ENCODE results near the gene CFL2.
"Not testable (repeated sequence)": the region's sequence is repeated elsewhere in the genome, so short reads cannot be mapped to it uniquely, and the experiment has no call there.

CFL2 gene

GRCh38 chr14:34699873-34700621 is 14.3 kb downstream of the CFL2 start:
- ChIA-PET POLR2A (no interaction called here), CTCF (interaction anchor here (0.7 to 1.2 kb wide), 4 partner anchors 8 to 79 kb away, joined by 3 to 4 read pairs (median 3); no protein-coding TSS in a partner anchor)
- H3K27ac ChIP-seq (ENCODE audit: insufficient read depth in 1 of 2, low read depth in 1 of 2, low read length in 2 of 2, poor library complexity in 1 of 2, severe bottlenecking in 2 of 2), result no peak overlapping the region
- no peaks in the 10 kb centered on the region for H3K36me3 ChIP-seq (ENCODE audit: control insufficient read depth in 4 of 4, insufficient read depth in 4 of 4, low read length in 3 of 4)
- DNase-seq, result no peak
- H3K4me3 ChIP-seq (ENCODE audit: control insufficient read depth in 1 of 7, extremely low read depth in 1 of 7, insufficient read depth in 4 of 7, low read depth in 2 of 7, low read length in 6 of 7), result no peak overlapping the region
- H3K27me3 ChIP-seq (replicated peaks in 2 of 5; ENCODE audit: control insufficient read depth in 4 of 5, insufficient read depth in 5 of 5, low read length in 4 of 5), result no peaks in the 10 kb centered on the region
- 100% methylated on average over 2 of the region's 4 CpGs for WGBS (ENCODE audit: insufficient coverage)
- H3K4me1 ChIP-seq (ENCODE audit: control extremely low read depth in 1 of 4, control insufficient read depth in 4 of 4, insufficient read depth in 4 of 4, low read length in 3 of 4), result no peaks in the 10 kb centered on the region
- no peaks in the 10 kb centered on the region for H3K9me3 ChIP-seq (ENCODE audit: control extremely low read depth in 1 of 5, control insufficient read depth in 4 of 5, insufficient read depth in 2 of 5, low read depth in 1 of 5, low read length in 4 of 5)

- H3K4me3 ChIP-seq (ENCODE audit: control insufficient read depth in 1 of 7, extremely low read depth in 1 of 7, insufficient read depth in 4 of 7, low read depth in 2 of 7, low read length in 6 of 7); DNase-seq; H3K36me3 ChIP-seq (ENCODE audit: control insufficient read depth in 4 of 4, insufficient read depth in 4 of 4, low read length in 3 of 4); H3K4me1 ChIP-seq (ENCODE audit: control extremely low read depth in 1 of 4, control insufficient read depth in 4 of 4, insufficient read depth in 4 of 4, low read length in 3 of 4); CTCF ChIA-PET; H3K9me3 ChIP-seq (ENCODE audit: control extremely low read depth in 1 of 5, control insufficient read depth in 4 of 5, insufficient read depth in 2 of 5, low read depth in 1 of 5, low read length in 4 of 5); H3K27ac ChIP-seq (ENCODE audit: insufficient read depth in 1 of 2, low read depth in 1 of 2, low read length in 2 of 2, poor library complexity in 1 of 2, severe bottlenecking in 2 of 2); POLR2A ChIA-PET; H3K27me3 ChIP-seq (replicated peaks in 2 of 5; ENCODE audit: control insufficient read depth in 4 of 5, insufficient read depth in 5 of 5, low read length in 4 of 5): not testable (repeated sequence)
- 95% methylated on average over 12 of the region's 16 CpGs for WGBS (ENCODE audit: insufficient coverage)
Measured at GRCh38 chr14:34694216-34694615, 20.2 kb downstream of the CFL2 start.

GRCh38 chr14:34693228-34693939 is 21.0 kb downstream of the CFL2 start:
- POLR2A ChIA-PET, result no interaction called here
- H3K4me3 ChIP-seq (ENCODE audit: control insufficient read depth in 1 of 7, extremely low read depth in 1 of 7, insufficient read depth in 4 of 7, low read depth in 2 of 7, low read length in 6 of 7), result peak overlapping the region in 5 of 7 experiments; percentile 6 to 70 (median 33)
- no peaks in the 10 kb centered on the region for H3K9me3 ChIP-seq (ENCODE audit: control extremely low read depth in 1 of 5, control insufficient read depth in 4 of 5, insufficient read depth in 2 of 5, low read depth in 1 of 5, low read length in 4 of 5)
- WGBS (ENCODE audit: insufficient coverage), result 58% methylated on average over 12 of the region's 18 CpGs
- DNase-seq, result peak in 2 of 3 donors; percentile 11 to 19
- H3K27me3 ChIP-seq (replicated peaks in 2 of 5; ENCODE audit: control insufficient read depth in 4 of 5, insufficient read depth in 5 of 5, low read length in 4 of 5), result no peaks in the 10 kb centered on the region
- CTCF ChIA-PET, result interaction anchor here (0.8 to 1.3 kb wide), 3 partner anchors 20 to 29 kb away, joined by 3 read pairs; no protein-coding TSS in a partner anchor
- H3K4me1 ChIP-seq (ENCODE audit: control extremely low read depth in 1 of 4, control insufficient read depth in 4 of 4, insufficient read depth in 4 of 4, low read length in 3 of 4), result peaks cover 0 to 2% (median 0%) of the 10 kb centered on the region in 4 experiments
- no peaks in the 10 kb centered on the region for H3K36me3 ChIP-seq (ENCODE audit: control insufficient read depth in 4 of 4, insufficient read depth in 4 of 4, low read length in 3 of 4)
- no peak overlapping the region for H3K27ac ChIP-seq (ENCODE audit: insufficient read depth in 1 of 2, low read depth in 1 of 2, low read length in 2 of 2, poor library complexity in 1 of 2, severe bottlenecking in 2 of 2)

- H3K9me3 ChIP-seq (ENCODE audit: control extremely low read depth in 1 of 5, control insufficient read depth in 4 of 5, insufficient read depth in 2 of 5, low read depth in 1 of 5, low read length in 4 of 5), result no peaks in the 10 kb centered on the region
- no peaks in the 10 kb centered on the region for H3K27me3 ChIP-seq (replicated peaks in 2 of 5; ENCODE audit: control insufficient read depth in 4 of 5, insufficient read depth in 5 of 5, low read length in 4 of 5)
- peaks cover 0 to 2% (median 0%) of the 10 kb centered on the region in 4 experiments for H3K4me1 ChIP-seq (ENCODE audit: control extremely low read depth in 1 of 4, control insufficient read depth in 4 of 4, insufficient read depth in 4 of 4, low read length in 3 of 4)
- no peak overlapping the region for H3K27ac ChIP-seq (ENCODE audit: insufficient read depth in 1 of 2, low read depth in 1 of 2, low read length in 2 of 2, poor library complexity in 1 of 2, severe bottlenecking in 2 of 2)
- WGBS (ENCODE audit: insufficient coverage), result 100% methylated on average over 1 of the region's 2 CpGs
- ChIA-PET CTCF (interaction anchor here (1.1 to 1.3 kb wide), 2 partner anchors 21 to 30 kb away, joined by 3 read pairs; no protein-coding TSS in a partner anchor), POLR2A (no interaction called here)
- no peaks in the 10 kb centered on the region for H3K36me3 ChIP-seq (ENCODE audit: control insufficient read depth in 4 of 4, insufficient read depth in 4 of 4, low read length in 3 of 4)
- DNase-seq, result no peak
- H3K4me3 ChIP-seq (ENCODE audit: control insufficient read depth in 1 of 7, extremely low read depth in 1 of 7, insufficient read depth in 4 of 7, low read depth in 2 of 7, low read length in 6 of 7), result peak overlapping the region in 3 of 7 experiments; percentile 8 to 70 (median 42)
Measured at GRCh38 chr14:34692898-34693227, 21.5 kb downstream of the CFL2 start.

- no peak for DNase-seq
- Histone ChIP-seq H3K27ac (ENCODE audit: insufficient read depth in 1 of 2, low read depth in 1 of 2, low read length in 2 of 2, poor library complexity in 1 of 2, severe bottlenecking in 2 of 2) (no peak overlapping the region), H3K4me1 (ENCODE audit: control extremely low read depth in 1 of 4, control insufficient read depth in 4 of 4, insufficient read depth in 4 of 4, low read length in 3 of 4) (peaks cover 0 to 2% (median 0%) of the 10 kb centered on the region in 4 experiments), H3K9me3 (ENCODE audit: control extremely low read depth in 1 of 5, control insufficient read depth in 4 of 5, insufficient read depth in 2 of 5, low read depth in 1 of 5, low read length in 4 of 5) (no peaks in the 10 kb centered on the region), H3K36me3 (ENCODE audit: control insufficient read depth in 4 of 4, insufficient read depth in 4 of 4, low read length in 3 of 4) (no peaks in the 10 kb centered on the region), H3K27me3 (replicated peaks in 2 of 5; ENCODE audit: control insufficient read depth in 4 of 5, insufficient read depth in 5 of 5, low read length in 4 of 5) (no peaks in the 10 kb centered on the region), H3K4me3 (ENCODE audit: control insufficient read depth in 1 of 7, extremely low read depth in 1 of 7, insufficient read depth in 4 of 7, low read depth in 2 of 7, low read length in 6 of 7) (no peak overlapping the region)
- POLR2A ChIA-PET, result no interaction called here
- CTCF ChIA-PET, result interaction anchor here (1.0 to 1.3 kb wide), 3 partner anchors 11 to 31 kb away, joined by 3 to 5 read pairs (median 3); no protein-coding TSS in a partner anchor
- 100% methylated on average over 1 of the region's 4 CpGs for WGBS (ENCODE audit: insufficient coverage)
Measured at GRCh38 chr14:34692348-34692747, 22.0 kb downstream of the CFL2 start.

GRCh38 chr14:34691206-34691605 is 23.2 kb downstream of the CFL2 start:
- 60% methylated on average over 1 of the region's 4 CpGs for WGBS (ENCODE audit: insufficient coverage)
- ChIA-PET POLR2A (no interaction called here), CTCF (interaction anchor here (1.8 kb wide), 1 partner anchor 21 kb away, joined by 3 read pairs; no protein-coding TSS in a partner anchor)
- Histone ChIP-seq H3K27me3 (replicated peaks in 2 of 5; ENCODE audit: control insufficient read depth in 4 of 5, insufficient read depth in 5 of 5, low read length in 4 of 5) (no peaks in the 10 kb centered on the region), H3K9me3 (ENCODE audit: control extremely low read depth in 1 of 5, control insufficient read depth in 4 of 5, insufficient read depth in 2 of 5, low read depth in 1 of 5, low read length in 4 of 5) (no peaks in the 10 kb centered on the region), H3K36me3 (ENCODE audit: control insufficient read depth in 4 of 4, insufficient read depth in 4 of 4, low read length in 3 of 4) (no peaks in the 10 kb centered on the region), H3K4me1 (ENCODE audit: control extremely low read depth in 1 of 4, control insufficient read depth in 4 of 4, insufficient read depth in 4 of 4, low read length in 3 of 4) (peaks cover 0 to 2% (median 0%) of the 10 kb centered on the region in 4 experiments), H3K4me3 (ENCODE audit: control insufficient read depth in 1 of 7, extremely low read depth in 1 of 7, insufficient read depth in 4 of 7, low read depth in 2 of 7, low read length in 6 of 7) (no peak overlapping the region), H3K27ac (ENCODE audit: insufficient read depth in 1 of 2, low read depth in 1 of 2, low read length in 2 of 2, poor library complexity in 1 of 2, severe bottlenecking in 2 of 2) (no peak overlapping the region)
- DNase-seq, result peak in 2 of 3 donors; percentile 5 to 35

Data from common myeloid progenitor, CD34-positive (primary cell).